GM06990 (cell line): ENCODE results near the gene ERP44.

Experiments used
- DNase-seq: peaks from one replicate; pipeline ENCODE4 v3.0.0-alpha.2; 2011; ENCODE audit not compliant: insufficient read length; ENCODE audit errors: extremely low read depth
- H3K27me3 ChIP-seq: replicated peaks from 2 replicates; pipeline ENCODE4 v1.6.0; 2011; ENCODE audit warnings: low read length; ENCODE audit not compliant: control insufficient read depth, insufficient read depth
- H3K36me3 ChIP-seq: 2 replicates; pipeline ENCODE4 v1.5.1; 2011; ENCODE audit warnings: low read length; ENCODE audit not compliant: control insufficient read depth, insufficient read depth
- H3K4me3 ChIP-seq: replicated peaks from 2 replicates; pipeline ENCODE4 v1.5.1; 2011; ENCODE audit warnings: low read depth, mild to moderate bottlenecking, control low read depth, low read length
- CTCF ChIP-seq: IDR thresholded peaks from 2 replicates; pipeline ENCODE4 v1.5.1; 2011; ENCODE audit warnings: low read length, control low read depth, mild to moderate bottlenecking, inconsistent platforms; ENCODE audit not compliant: insufficient read depth, poor library complexity, severe bottlenecking

ERP44 gene

GRCh38 chr9:100058699-100059579 lies 39.9 kb downstream of the ERP44 start:
- H3K36me3 ChIP-seq: no peaks in the 10 kb centered on the region
- H3K4me3 ChIP-seq: 0 out of 2 replicates have a peak overlapping the region, but pooled peaks have one; percentile 3
- no peak for TF ChIP-seq CTCF
- peak; percentile 78 for DNase-seq
- H3K27me3 ChIP-seq: no peaks in the 10 kb centered on the region

- H3K4me3 ChIP-seq: no peak overlapping the region
- no peaks in the 10 kb centered on the region for H3K36me3 ChIP-seq
- no peaks in the 10 kb centered on the region for H3K27me3 ChIP-seq
- TF ChIP-seq CTCF: no peak
- no peak for DNase-seq
These were observed 41.2 kb downstream of the ERP44 start for GRCh38 chr9:100057624-100058023.

- no peak for DNase-seq
- no peaks in the 10 kb centered on the region; the same call in 1 of the 2 replicates for H3K36me3 ChIP-seq
- H3K4me3 ChIP-seq: no peak overlapping the region
- TF ChIP-seq CTCF: no peak
- H3K27me3 ChIP-seq: no peaks in the 10 kb centered on the region
These were observed 42.2 kb downstream of the ERP44 start for GRCh38 chr9:100056561-100056960.

- no peak for DNase-seq
- no peaks in the 10 kb centered on the region; the same call in 1 of the 2 replicates for H3K36me3 ChIP-seq
- no peaks in the 10 kb centered on the region for H3K27me3 ChIP-seq
- TF ChIP-seq CTCF: no peak
- no peak overlapping the region for H3K4me3 ChIP-seq
These were observed 46.4 kb downstream of the ERP44 start for GRCh38 chr9:100052375-100052774.

- Histone ChIP-seq H3K27me3 (no peaks in the 10 kb centered on the region), H3K36me3 (peaks cover 2% of the 10 kb centered on the region), H3K4me3 (no peak overlapping the region)
- no peak for TF ChIP-seq CTCF
- no peak for DNase-seq
These were observed 49.2 kb downstream of the ERP44 start for GRCh38 chr9:100049551-100049950.

GRCh38 chr9:100038472-100038871 lies 60.3 kb downstream of the ERP44 start:
- Histone ChIP-seq H3K36me3 (peaks cover 2% of the 10 kb centered on the region), H3K27me3 (no peaks in the 10 kb centered on the region), H3K4me3 (no peak overlapping the region)
- no peak for TF ChIP-seq CTCF
- DNase-seq: no peak
